AG04450 (cell line): ENCODE data around the gene SYTL4. TPM values are rescaled to one million over a fixed set of nuclear protein-coding genes. Genes with fewer than 3 reads are reported as not detected.

Source experiments
- CTCF ChIA-PET: fragments of 300-600, 350-600 bp; formaldehyde crosslinking; extraction: SDS; loops from one replicate; lab custom pipeline; 2022; ENCODE audit warnings: antibody characterized with exemption, inconsistent platforms; lab: Charles Lee
- POLR2A ChIA-PET: fragments of 350-600 bp; formaldehyde crosslinking; extraction: SDS; loops from one replicate; lab custom pipeline; 2021; ENCODE audit warnings: antibody characterized with exemption, inconsistent platforms; lab: Yijun Ruan, JAX
- DNase-seq: peaks from one replicate; pipeline ENCODE4 v3.0.0-alpha.2; 2011; ENCODE audit warnings: low read depth, low spot score
- H3K27ac ChIP-seq: one replicate; pipeline ENCODE4 v1.5.1; 2012; ENCODE audit warnings: low read depth, low read length, control low read depth
- H3K27me3 ChIP-seq: one replicate; pipeline ENCODE4 v1.6.0; 2012; ENCODE audit warnings: low read length; ENCODE audit not compliant: control insufficient read depth, insufficient read depth
- H3K4me3 ChIP-seq: 2 replicates; pipeline ENCODE4 v1.5.1; 2011; ENCODE audit warnings: mild to moderate bottlenecking, low read depth, low read length, control low read depth
- H3K9me3 ChIP-seq: 2 replicates; pipeline ENCODE4 v1.5.1; 2012; ENCODE audit warnings: low read length; ENCODE audit not compliant: control insufficient read depth, insufficient read depth
- CTCF ChIP-seq: IDR thresholded peaks from 2 replicates; pipeline ENCODE4 v1.5.1; 2011; ENCODE audit warnings: low read depth, low read length, control low read depth, inconsistent platforms
- polyA plus RNA-seq: library from polyadenylated mRNA; depleted of rRNA; stranded (reverse); fragments of >200 nt; gene quantifications from 2 replicates; pipeline ENCODE4 v1.2.3, GENCODE V29; 2011

Gene SYTL4
- polyA plus RNA-seq, 1 experiment, result 5.3 TPM

- ChIA-PET POLR2A (no interaction called here), CTCF (interaction anchor here (0.8 to 1.9 kb wide), 6 partner anchors 8 to 151 kb away, joined by 3 to 15 read pairs (median 5); no protein-coding TSS in a partner anchor)
- Histone ChIP-seq H3K27ac (no peak overlapping the region), H3K9me3 (no peaks in the 10 kb centered on the region), H3K4me3 (no peak overlapping the region), H3K27me3 (no peaks in the 10 kb centered on the region)
- no peak for TF ChIP-seq CTCF
- DNase-seq, result no peak
Measured at GRCh38 chrX:100662796-100663195, 69.1 kb downstream of the SYTL4 start.

GRCh38 chrX:100662170-100662569 is 69.8 kb downstream of the SYTL4 start:
- no peaks in the 10 kb centered on the region for H3K27me3 ChIP-seq
- H3K4me3 ChIP-seq, result no peak overlapping the region
- H3K9me3 ChIP-seq, result no peaks in the 10 kb centered on the region
- DNase-seq, result no peak
- ChIA-PET POLR2A (no interaction called here), CTCF (interaction anchor here (1.4 to 1.9 kb wide), 3 partner anchors 9 to 25 kb away, joined by 6 to 15 read pairs (median 7); no protein-coding TSS in a partner anchor)
- H3K27ac ChIP-seq, result no peak overlapping the region
- no peak for TF ChIP-seq CTCF

- Histone ChIP-seq H3K27ac (no peak overlapping the region), H3K27me3 (no peaks in the 10 kb centered on the region), H3K4me3 (no peak overlapping the region), H3K9me3 (no peaks in the 10 kb centered on the region)
- TF ChIP-seq CTCF, result no peak
- CTCF ChIA-PET, result interaction anchor here (0.7 to 2.5 kb wide), 3 partner anchors 12 to 22 kb away, joined by 3 to 8 read pairs (median 4); no protein-coding TSS in a partner anchor
- POLR2A ChIA-PET, result interaction anchor here (0.6 kb wide), 1 partner anchor 16 kb away, joined by 3 read pairs; the partner anchor contains the start of gene SRPX2
- no peak for DNase-seq
Measured at GRCh38 chrX:100659431-100660137, 72.3 kb downstream of the SYTL4 start.

- no peaks in the 10 kb centered on the region for H3K27me3 ChIP-seq
- H3K9me3 ChIP-seq, result no peaks in the 10 kb centered on the region
- DNase-seq, result no peak
- CTCF ChIA-PET, result interaction anchor here (0.7 to 2.5 kb wide), 3 partner anchors 12 to 22 kb away, joined by 3 to 8 read pairs (median 4); no protein-coding TSS in a partner anchor
- H3K27ac ChIP-seq, result no peak overlapping the region
- TF ChIP-seq CTCF, result no peak
- no peak overlapping the region for H3K4me3 ChIP-seq
- POLR2A ChIA-PET, result no interaction called here
Measured at GRCh38 chrX:100658941-100659381, 73.0 kb downstream of the SYTL4 start.

GRCh38 chrX:100654261-100654660 is 77.7 kb downstream of the SYTL4 start:
- DNase-seq, result no peak
- POLR2A ChIA-PET, result interaction anchor here (0.5 kb wide), 1 partner anchor 467 kb away, joined by 5 read pairs; no protein-coding TSS in a partner anchor
- no peak overlapping the region for H3K4me3 ChIP-seq
- H3K27ac ChIP-seq, result no peak overlapping the region
- no peaks in the 10 kb centered on the region for H3K27me3 ChIP-seq
- TF ChIP-seq CTCF, result no peak; the same call in 1 of the 2 replicates
- H3K9me3 ChIP-seq, result no peaks in the 10 kb centered on the region
- CTCF ChIA-PET, result interaction anchor here (0.6 to 3.0 kb wide), 9 partner anchors 9 to 1538 kb away, joined by 3 to 23 read pairs (median 5); partner anchors contain the start of genes SRPX2 and TSPAN6
